Measurements from ENCODE around the gene IL33.

IL33 gene

DNA sequence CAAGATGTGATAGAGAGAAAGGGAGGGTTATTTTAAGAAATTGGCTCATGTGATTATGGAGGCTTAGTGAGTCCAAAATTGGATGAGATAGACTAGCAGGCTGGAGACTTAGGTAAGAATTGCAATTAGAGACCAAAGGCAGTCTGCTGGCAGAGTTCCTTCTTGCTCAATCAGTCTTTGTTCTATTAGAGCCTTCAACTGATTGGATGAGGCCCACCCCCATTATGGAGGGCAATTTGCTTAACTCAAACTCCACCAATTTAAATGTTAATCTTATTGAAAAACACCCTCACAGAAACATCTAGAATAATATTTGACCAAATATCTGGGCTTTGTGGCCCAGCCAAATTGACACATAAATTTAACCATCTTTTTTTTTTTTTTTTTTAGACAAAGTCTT is 88.6 kb downstream of the IL33 start:
- DNase-seq (ENCODE audit: low spot score), result no peak

DNA sequence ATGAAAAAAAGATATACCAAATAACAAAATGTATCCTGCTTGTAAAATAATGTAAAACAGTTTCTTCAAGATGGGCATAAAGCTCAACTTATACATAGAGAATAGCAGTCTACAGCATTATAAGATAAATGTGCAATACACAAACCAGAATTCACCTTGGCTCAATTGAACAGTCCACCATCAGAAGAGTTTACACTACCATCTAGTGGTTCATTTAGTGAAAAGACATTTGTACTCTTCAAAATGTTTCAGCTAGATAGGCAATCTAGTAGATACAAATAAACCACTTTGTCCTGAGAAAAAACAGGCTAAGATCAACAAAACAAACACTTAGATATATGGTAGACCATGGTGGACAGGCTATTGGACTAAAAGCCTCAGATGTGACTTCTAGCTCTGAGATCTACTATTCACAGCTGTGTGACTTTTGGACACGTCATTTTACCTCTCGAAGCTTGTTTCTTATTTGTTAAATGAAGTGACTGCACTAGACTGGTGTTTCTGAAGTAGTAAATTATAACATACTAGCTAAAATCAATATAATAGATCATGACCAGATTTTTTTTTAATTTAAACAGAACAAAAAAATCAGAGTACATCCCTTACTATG is 90.5 kb downstream of the IL33 start:
- DNase-seq (ENCODE audit: low spot score), result peak; percentile 68
